K562 (cell line): ENCODE results near the gene USP10. TPM values are rescaled to one million over a fixed set of nuclear protein-coding genes. Genes with fewer than 3 reads are reported as not detected.

Experiments used
- ATAC-seq: fragments of 200-7000 bp; cut with Tn5 transposase; 3 replicates; pipeline ENCODE4 v1.9.1; 2020; ENCODE audit warnings: moderate library complexity
- BruUV-seq: library from RNA; stranded (reverse); fragments of 400-500 nt; replicated peaks from 2 replicates; lab custom pipeline; 2021; lab: Mats Ljungman, UMichigan
- CTCF ChIA-PET: fragments of 300-600 bp; formaldehyde crosslinking; extraction: SDS; loops from one replicate; lab custom pipeline; 2021; ENCODE audit warnings: low intra/inter-chr PET ratio; lab: Yijun Ruan, JAX
- POLR2A ChIA-PET: fragments of 300-600, 350-650 bp; sonication (Branson Sonifier 250); formaldehyde crosslinking; extraction: SDS; loops from one replicate; lab custom pipeline; 2021; ENCODE audit warnings: antibody characterized with exemption, inconsistent platforms; lab: Yijun Ruan, JAX
- DNase-seq, 4 experiments: peaks; one replicate each; pipeline versions ENCODE4 v3.0.0 to v3.0.0-alpha.2; 2011 to 2018; ENCODE audit warnings: low spot score in 3 of 4, mixed read lengths in 3 of 4; ENCODE audit errors: extremely low read depth in 1 of 4
- FAIRE-seq: peaks from 2 replicates; lab custom pipeline; 2011; peaks lifted over from hg19 to GRCh38; lab: Jason Lieb, UNC
- H2AFZ ChIP-seq: 2 replicates; pipeline ENCODE4 v1.6.0; 2011; ENCODE audit warnings: low read depth, low read length, control low read depth, inconsistent platforms
- H3K27ac ChIP-seq: fragments of 200-600 bp; 3 replicates; pipeline ENCODE4 v1.8.0; 2011; ENCODE audit warnings: low read depth, mild to moderate bottlenecking, control low read depth, inconsistent platforms, low read length, moderate library complexity, mixed read lengths; ENCODE audit errors: extremely low read depth
- H3K27me3 ChIP-seq, 2 experiments: fragments of 300-600 bp in 1 of 2; 2 replicates in 1 of 2; 3 replicates in 1 of 2; pipeline versions ENCODE4 v1.6.0 to v1.8.0; 2011; ENCODE audit warnings: inconsistent platforms in 2 of 2, low read length in 2 of 2, mild to moderate bottlenecking in 1 of 2, mixed read lengths in 1 of 2, moderate library complexity in 1 of 2; ENCODE audit not compliant: control insufficient read depth in 2 of 2, insufficient read depth in 2 of 2
- H3K36me3 ChIP-seq: fragments of 300-600 bp; 3 replicates; pipeline ENCODE4 v1.8.0; 2011; ENCODE audit warnings: mild to moderate bottlenecking, low read length, inconsistent platforms; ENCODE audit not compliant: control insufficient read depth, insufficient read depth
- H3K4me1 ChIP-seq, 2 experiments: fragments of 200-600 bp in 1 of 2; replicated peaks in 1 of 2; 2 replicates in 1 of 2; 3 replicates in 1 of 2; pipeline versions ENCODE4 v1.5.1 to v1.8.0; 2011; ENCODE audit warnings: inconsistent platforms in 2 of 2, low read length in 2 of 2, mild to moderate bottlenecking in 1 of 2, mixed read lengths in 1 of 2, moderate library complexity in 1 of 2; ENCODE audit not compliant: control insufficient read depth in 2 of 2, insufficient read depth in 2 of 2
- H3K4me2 ChIP-seq: 2 replicates; pipeline ENCODE4 v1.6.1; 2011; ENCODE audit warnings: low read length, control low read depth, inconsistent platforms, mixed read lengths; ENCODE audit not compliant: insufficient read depth
- H3K4me3 ChIP-seq: fragments of 200-600 bp; sonication (generic), shearing (Covaris generic); 2 replicates; pipeline ENCODE4 v1.5.1; 2016; ENCODE audit warnings: control low read depth, inconsistent platforms
- H3K79me2 ChIP-seq: fragments of 200-600 bp; 3 replicates; pipeline ENCODE4 v1.8.0; 2011; ENCODE audit warnings: low read length, inconsistent platforms; ENCODE audit not compliant: control insufficient read depth, insufficient read depth
- H3K9ac ChIP-seq, 2 experiments: 2 replicates each; pipeline versions ENCODE4 v1.6.0 to v1.6.1; 2011; ENCODE audit warnings: low read depth in 2 of 2, low read length in 2 of 2, control low read depth in 1 of 2, inconsistent platforms in 1 of 2, mild to moderate bottlenecking in 1 of 2, mixed read lengths in 1 of 2; ENCODE audit not compliant: insufficient read depth in 1 of 2
- H3K9me1 ChIP-seq: one replicate; pipeline ENCODE4 v1.6.0; 2011; ENCODE audit warnings: inconsistent platforms, mild to moderate bottlenecking, low read length, moderate library complexity; ENCODE audit not compliant: control insufficient read depth, insufficient read depth
- H3K9me3 ChIP-seq: replicated peaks from 2 replicates; pipeline ENCODE4 v1.5.1; 2011; ENCODE audit warnings: low read depth, low read length, inconsistent platforms; ENCODE audit not compliant: control insufficient read depth, insufficient read depth
- H4K20me1 ChIP-seq: replicated peaks from 2 replicates; pipeline ENCODE4 v1.6.1; 2011; ENCODE audit warnings: low read length, inconsistent platforms, mixed read lengths; ENCODE audit not compliant: control insufficient read depth, insufficient read depth
- E4F1 ChIP-seq: fragments of 250-450 bp; sonication (Bioruptor Pico); IDR thresholded peaks from 2 replicates; pipeline ENCODE4 v1.5.0; 2021; ENCODE audit warnings: mild to moderate bottlenecking, borderline replicate concordance
- HSF4 ChIP-seq: fragments of 250-450 bp; sonication (Bioruptor Pico); IDR thresholded peaks from 2 replicates; pipeline ENCODE4 v2.1.2; 2022; ENCODE audit warnings: mild to moderate bottlenecking, moderate library complexity, borderline replicate concordance
- JUN ChIP-seq, 2 experiments: sonication (generic) in 1 of 2; formaldehyde crosslinking in 1 of 2; IDR thresholded peaks; 2 replicates each; pipeline versions ENCODE4 v1.6.1 to v1.8.0; 2012 to 2022; ENCODE audit warnings: borderline replicate concordance in 2 of 2, mild to moderate bottlenecking in 2 of 2, improper control_type of control experiment in 1 of 2, low read depth in 1 of 2, low read length in 1 of 2, missing genetic modification reagents in 1 of 2
- NKRF ChIP-seq: fragments of 450-650 bp; IDR thresholded peaks from 2 replicates; pipeline ENCODE4 v1.6.1; 2016; ENCODE audit warnings: borderline replicate concordance
- RAD21 ChIP-seq, 2 experiments: fragments of 250-450 bp in 1 of 2; fragments of 450-650 bp in 1 of 2; sonication (Bioruptor Pico) in 1 of 2; formaldehyde crosslinking in 1 of 2; IDR thresholded peaks in 1 of 2; conservative IDR thresholded peaks in 1 of 2; 2 replicates each; pipeline versions ENCODE4 v1.4.0 to v1.8.0; 2020 to 2022; ENCODE audit warnings: mild to moderate bottlenecking in 2 of 2, moderate library complexity in 1 of 2
- STAG1 ChIP-seq: sonication (generic); formaldehyde crosslinking; IDR thresholded peaks from 2 replicates; pipeline ENCODE4 v1.5.0; 2020; ENCODE audit warnings: missing genetic modification reagents, borderline replicate concordance
- WGBS: fragments of 100-300 bp; shearing (Covaris generic); methylation state at CpG from one replicate; pipeline ENCODE4 v1.1.6; 2016; ENCODE audit warnings: low coverage, mixed read lengths; ENCODE audit not compliant: insufficient coverage; ENCODE audit errors: missing lambda C conversion rate; 5-methylcytosine and 5-hydroxymethylcytosine counted together
- in situ Hi-C: fragments of 300-500 bp; cut with MboI; formaldehyde crosslinking; loops from 4 replicates; pipeline ENCODE4 v1.15.0; 2018; ENCODE audit warnings: inconsistent platforms, mixed read lengths
- intact Hi-C: fragments of 100-400 bp; cut with micrococcal nuclease; formaldehyde crosslinking; loops from 2 replicates; pipeline ENCODE4 v1.14.2; 2022
- polyA plus RNA-seq, 8 experiments: library from polyadenylated mRNA; depleted of rRNA in 4 of 8; stranded (reverse) in 5 of 8; unstranded in 3 of 8; fragments of >200 nt; fragmentation: Nextera tagmentation in 2 of 8; fragmentation: Illumina TruSeq in 1 of 8; extraction: Ambion mirVana in 2 of 8; extraction: Trizol in 1 of 8; gene quantifications; 2 replicates each; pipeline versions ENCODE4 v1.2.1 to v1.2.3, GENCODE V29; 2011 to 2014; ENCODE audit warnings: inconsistent platforms in 1 of 8, missing spikeins in 1 of 8
- total RNA-seq, 7 experiments: library from RNA; depleted of rRNA in 6 of 7; stranded (reverse); fragments of >200 nt in 6 of 7; fragmentation: Illumina TruSeq in 2 of 7; extraction: Trizol in 2 of 7; gene quantifications; 2 replicates each; pipeline versions ENCODE4 v1.2.1 to v1.2.3, GENCODE V29; 2011 to 2021; ENCODE audit warnings: low replicate concordance in 1 of 7

Gene USP10
- total and polyA plus RNA-seq, 9 of the 15 experiments (the other 6 are each of a cell fraction or from before 2014, with no cell fraction given) = 61.7 to 197 (median 116) TPM

- TF ChIP-seq HSF4 (CRISPR knock-in tag) = no peak
- TF ChIP-seq, all 486 proteins: peak for 5
Observed at GRCh38 chr16:84795329-84796053, 95.7 kb downstream of the USP10 start (continued).

- ChIA-PET POLR2A (interaction anchor here (0.7 to 1.5 kb wide), 3 partner anchors 8 to 38 kb away, joined by 3 read pairs; no protein-coding TSS in a partner anchor), CTCF (interaction anchor here (0.6 to 0.7 kb wide), 2 partner anchors 15 to 826 kb away, joined by 3 read pairs; no protein-coding TSS in a partner anchor)
- no TSS peak for BruUV-seq
- ATAC-seq (no peak), FAIRE-seq (no peak), DNase-seq (no peak)
- H3K4me3 ChIP-seq = no peak overlapping the region
- no peak overlapping the region for H3K9ac ChIP-seq
- H3K9me1 ChIP-seq = no peaks in the 10 kb centered on the region
- H3K4me1 ChIP-seq = peaks cover 0 to 2% of the 10 kb centered on the region in 2 experiments; a peak in 1 of 5 replicates
- intact Hi-C loops = no loop called here
- no peaks in the 10 kb centered on the region for H3K79me2 ChIP-seq
- H3K9me3 ChIP-seq = no peaks in the 10 kb centered on the region
- no peak overlapping the region for H3K27ac ChIP-seq
- in situ Hi-C loops = no loop called here
- 0 out of 5 replicates have a peak, but pooled peaks cover 2 to 13% of the 10 kb centered on the region in 2 experiments for H3K27me3 ChIP-seq
- 15% methylated on average over 8 of the region's 8 CpGs for whole genome bisulfite sequencing
- H4K20me1 ChIP-seq = no peaks in the 10 kb centered on the region
- H2AFZ ChIP-seq = no peak overlapping the region
- no peaks in the 10 kb centered on the region for H3K36me3 ChIP-seq
- no peak overlapping the region for H3K4me2 ChIP-seq
- TF ChIP-seq E4F1 (CRISPR knock-in tag) (no peak), STAG1 (CRISPR knock-in tag) (no peak), RAD21 (CRISPR knock-in tag; conservative IDR thresholded peaks at IDR 0.05 in 1 of 2, IDR thresholded peaks at IDR 0.05 in 1 of 2) (peak in 1 of 2 experiments; percentile 17; a peak in 1 of 4 replicates), NKRF (no peak), JUN (IDR thresholded peaks at IDR 0.05; ENCODE audit: borderline replicate concordance, low read depth, low read length) (no peak), JUN (CRISPR knock-in tag; IDR thresholded peaks at IDR 0.05; ENCODE audit: borderline replicate concordance) (no peak)
Observed at GRCh38 chr16:84800158-84800978, 100.6 kb downstream of the USP10 start.
